Measurements from ENCODE around the gene SIGLEC5.

GRCh38 chr19:51595190-51596175, 34.7 kb downstream of the SIGLEC5 start:
- TF ChIP-seq CTCF (conservative IDR thresholded peaks at IDR 0.05; ENCODE audit: low read depth in 2 of 2) (no peak), EZH2 (IDR thresholded peaks at IDR 0.05; ENCODE audit: low read depth, unreplicated experiment) (no peak), POLR2AphosphoS5 (IDR thresholded peaks at IDR 0.05; ENCODE audit: low read depth) (no peak), JUNB (IDR thresholded peaks at IDR 0.05; ENCODE audit: unreplicated experiment) (no peak), ZNF114 (CRISPR knock-in tag; IDR thresholded peaks at IDR 0.05) (no peak), STAT1 (IDR thresholded peaks at IDR 0.05; ENCODE audit: unreplicated experiment) (no peak), EZH2phosphoT487 (IDR thresholded peaks at IDR 0.05; ENCODE audit: unreplicated experiment) (no peak), ZNF462 (CRISPR knock-in tag; IDR thresholded peaks at IDR 0.05) (no peak), REST (IDR thresholded peaks at IDR 0.05; ENCODE audit: unreplicated experiment) (no peak), NANOG (IDR thresholded peaks at IDR 0.05; ENCODE audit: borderline replicate concordance) (no peak), ETS1 (IDR thresholded peaks at IDR 0.05) (no peak), CREB1 (CRISPR knock-in tag; IDR thresholded peaks at IDR 0.05; ENCODE audit: low read depth) (no peak), ZNF331 (CRISPR knock-in tag; IDR thresholded peaks at IDR 0.05; ENCODE audit: low read depth) (no peak)
